HG02870 (cell line): ENCODE results near the gene OR4D6.
"Not testable (repeated sequence)": the region's sequence is repeated elsewhere in the genome, so short reads cannot be mapped to it uniquely, and the experiment has no call there.

Experiments
- ATAC-seq: cut with Tn5 transposase; IDR thresholded peaks from one replicate; pipeline ENCODE4 v1.9.1; 2021; ENCODE audit warnings: mild to moderate bottlenecking, moderate library complexity; ENCODE audit not compliant: unreplicated experiment

OR4D6 gene

DNA sequence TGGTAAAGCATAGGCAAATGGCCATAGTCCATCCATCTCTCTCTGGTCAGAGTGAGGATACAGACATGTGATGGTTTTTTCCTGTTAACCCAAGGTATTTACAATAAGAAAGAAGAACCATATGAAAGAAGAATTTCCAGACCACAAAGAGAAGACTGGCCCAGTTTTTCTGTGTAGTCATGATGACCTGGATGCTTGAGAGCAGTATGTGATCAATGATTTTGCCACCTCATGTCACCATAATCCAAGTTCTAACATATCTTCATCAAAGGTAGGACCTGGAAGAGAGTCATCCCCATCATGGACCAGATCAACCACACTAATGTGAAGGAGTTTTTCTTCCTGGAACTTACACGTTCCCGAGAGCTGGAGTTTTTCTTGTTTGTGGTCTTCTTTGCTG lies at the start of gene OR4D6:
TSS of gene OR4D6 (plus strand) at position 301 of the 400 bp plus-strand sequence. CDS start at position 301, 0 bp downstream.
- ATAC-seq: no peak

DNA sequence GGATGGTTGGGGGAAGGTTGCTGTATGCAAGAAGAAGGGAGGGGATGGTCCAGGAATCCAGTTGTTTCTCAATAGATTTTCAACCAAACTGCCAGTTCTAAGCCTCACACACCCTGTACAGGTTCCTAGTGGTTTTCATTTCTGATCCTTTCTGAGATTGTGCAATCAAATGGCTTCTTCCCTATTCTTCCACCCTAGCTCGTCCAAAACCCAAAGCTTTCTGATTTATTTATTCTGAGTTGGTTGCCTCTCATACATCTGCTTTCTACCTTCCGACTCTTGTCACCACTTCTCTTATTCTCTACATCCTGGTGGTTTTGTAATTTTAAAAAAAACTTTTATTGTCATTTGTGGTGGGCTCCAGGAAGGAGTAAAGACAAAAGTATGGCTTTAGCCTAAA lies 43.1 kb upstream of the OR4D6 start:
- no peak for ATAC-seq

DNA sequence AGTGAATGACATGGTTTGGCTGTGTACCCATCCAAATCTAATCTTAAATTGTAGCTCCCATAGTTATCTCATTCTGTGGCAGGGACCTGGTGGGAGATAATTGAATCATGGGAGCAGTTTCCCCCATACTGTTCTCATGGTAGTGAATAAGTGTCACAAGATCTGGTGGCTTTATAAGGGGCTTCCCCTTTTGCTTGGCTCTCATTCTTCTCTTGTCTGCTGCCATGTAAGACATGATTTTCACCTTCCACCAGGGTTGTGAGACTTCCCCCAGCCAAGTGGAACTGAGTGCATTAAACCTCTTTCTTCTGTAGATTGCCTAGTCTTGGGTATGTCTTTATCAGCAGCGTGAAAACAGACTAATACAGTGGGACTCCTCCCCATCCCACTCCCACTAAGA lies 41.6 kb upstream of the OR4D6 start:
- ATAC-seq: no peak

DNA sequence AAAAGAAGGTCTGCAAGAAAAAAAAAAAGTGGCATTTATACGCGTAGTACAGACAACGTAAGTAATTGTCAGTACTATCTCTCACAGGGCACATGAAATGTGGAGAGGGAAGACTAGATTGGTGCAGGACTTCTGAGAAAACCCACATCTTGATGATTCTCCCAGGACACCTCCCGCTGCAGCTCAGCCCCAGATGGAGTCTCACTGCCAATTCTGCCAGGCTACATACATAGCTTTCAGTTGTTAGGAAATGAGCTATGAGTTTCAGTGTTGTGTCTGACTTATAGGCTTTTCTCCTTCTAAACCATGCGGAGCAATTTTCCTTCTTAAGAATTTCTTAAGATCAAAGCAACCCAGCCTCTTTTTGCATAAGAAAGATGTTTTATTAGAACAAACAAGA lies 40.1 kb upstream of the OR4D6 start:
- no peak for ATAC-seq

DNA sequence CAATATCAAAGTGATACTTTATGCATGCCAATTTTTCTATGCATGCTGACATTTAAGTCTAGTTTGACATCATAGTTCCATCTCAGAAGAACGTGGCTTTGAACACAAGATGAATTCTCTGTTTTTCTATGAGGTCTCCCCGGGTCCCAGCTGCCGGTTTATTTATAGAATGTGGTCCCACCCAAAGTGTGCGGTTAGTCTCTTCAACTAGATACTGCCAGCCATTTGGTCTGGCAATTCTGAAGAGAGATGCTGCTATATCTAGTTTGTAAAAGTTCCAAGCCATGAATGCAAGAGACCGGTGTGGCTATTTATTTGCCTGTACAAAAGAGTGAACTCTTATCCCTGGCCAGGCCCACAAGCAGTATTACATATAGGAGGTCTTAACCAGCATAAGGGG lies 39.7 kb upstream of the OR4D6 start:
- no peak for ATAC-seq

DNA sequence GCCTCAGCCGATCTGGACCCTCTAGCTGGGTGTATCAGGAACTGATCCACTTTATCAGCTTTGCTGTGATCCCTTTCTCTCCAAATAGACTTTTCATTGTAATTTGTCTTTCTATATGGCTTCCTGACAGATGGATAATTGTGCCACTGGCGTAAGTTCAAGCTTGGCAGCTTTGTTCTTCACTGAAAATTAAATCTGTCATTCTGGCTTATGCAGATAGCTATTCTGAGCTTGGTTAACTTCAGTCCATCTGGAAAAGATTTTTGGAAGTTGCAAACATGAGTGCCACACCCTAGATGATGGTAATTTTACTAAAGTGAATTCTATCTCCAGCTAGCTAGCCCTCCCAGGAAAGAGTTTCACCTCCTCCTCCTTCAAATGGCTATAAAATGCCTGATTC lies 38.6 kb upstream of the OR4D6 start:
- ATAC-seq: no peak

DNA sequence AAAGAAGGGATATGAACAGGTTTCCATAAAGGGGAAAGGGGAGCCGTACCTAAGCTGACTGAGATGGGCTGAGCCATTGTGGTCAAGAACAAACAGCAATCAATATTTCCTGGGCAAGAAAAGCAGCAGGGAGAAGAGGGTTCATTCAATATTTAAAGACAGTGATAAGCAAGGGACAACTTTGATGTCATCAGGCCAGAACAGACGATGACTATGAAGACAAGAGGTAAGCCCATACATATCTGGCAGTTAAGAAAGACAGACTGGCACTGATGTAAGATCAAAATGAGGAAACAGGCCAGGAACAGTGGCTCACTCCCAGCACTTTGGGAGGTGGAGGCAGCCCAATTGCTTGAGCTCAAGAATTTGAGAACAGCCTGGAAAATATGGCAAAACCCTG lies 32.9 kb upstream of the OR4D6 start:
- ATAC-seq: no peak

DNA sequence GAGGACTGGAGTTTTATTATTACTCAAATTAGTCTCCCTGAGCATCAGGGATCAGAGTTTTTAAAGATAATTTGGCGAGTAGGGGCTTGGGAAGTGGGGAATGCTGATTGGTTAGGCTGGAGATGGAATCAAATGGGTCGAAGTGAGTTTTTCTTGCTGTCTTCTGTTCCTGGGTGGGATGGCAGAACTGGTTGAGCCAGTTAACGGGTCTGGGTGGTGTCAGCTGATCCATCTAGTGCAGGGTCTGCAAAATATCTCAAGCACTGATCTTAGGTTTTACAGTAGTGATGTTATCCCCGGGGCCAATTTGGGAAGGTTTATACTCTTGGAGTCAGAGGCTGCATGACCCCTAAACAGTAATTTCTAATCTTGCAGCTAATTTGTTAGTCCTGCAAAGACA lies 31.6 kb upstream of the OR4D6 start:
- ATAC-seq: no peak

DNA sequence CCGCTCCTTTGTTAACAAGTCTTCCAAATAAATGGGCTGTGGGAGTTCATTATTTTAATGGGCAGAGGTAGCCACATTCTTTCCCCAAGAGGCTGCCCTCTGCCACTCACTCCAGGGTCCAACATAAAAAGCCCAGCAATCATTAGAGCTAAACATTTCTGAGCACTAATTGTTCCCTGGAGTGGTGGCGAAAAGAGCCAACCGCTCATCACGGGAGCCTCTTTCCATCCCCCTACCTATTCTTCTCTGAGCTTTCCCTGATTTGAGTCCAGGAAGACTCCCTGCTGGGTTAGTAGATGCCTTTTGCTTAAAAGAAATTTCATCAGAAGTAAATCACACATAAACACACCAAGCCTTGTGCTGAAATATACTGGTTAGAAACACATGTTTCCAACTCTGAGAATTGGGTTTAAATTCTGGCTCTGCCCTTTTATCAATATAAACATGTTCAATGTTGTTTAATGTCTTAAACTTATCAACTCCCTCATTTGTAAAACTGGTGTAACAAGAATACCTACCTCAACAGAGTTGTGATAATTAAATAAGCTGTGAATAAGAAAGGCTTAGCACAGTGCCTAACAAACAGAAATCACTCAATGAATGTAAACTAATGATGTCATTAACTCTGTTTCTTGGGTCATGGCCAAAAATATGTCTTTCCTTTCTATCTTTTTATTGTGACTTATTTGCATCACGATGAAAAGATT lies 30.2 kb upstream of the OR4D6 start, which contains the start of gene OR5A2:
TSS of gene OR5A2 (minus strand) at position 53 of the 707 bp plus-strand sequence. CDS start 3,460 bp downstream, outside the sequence.
- ATAC-seq: no peak

DNA sequence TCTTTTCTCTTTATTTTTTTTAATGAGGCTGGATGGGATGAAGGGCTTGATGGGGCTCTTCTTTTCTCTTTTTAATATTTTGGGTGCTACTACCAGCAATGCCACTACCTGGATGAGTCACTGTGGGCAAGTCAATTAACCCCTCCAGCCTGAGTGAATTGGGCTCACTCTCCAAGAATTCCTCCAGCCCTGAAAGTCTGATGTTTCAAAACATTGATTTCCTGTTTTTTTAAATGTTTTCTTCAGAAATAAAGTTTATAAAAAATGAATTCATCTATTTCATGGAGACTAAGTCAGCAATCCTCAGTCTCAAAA lies 29.7 kb upstream of the OR4D6 start:
- no peak for ATAC-seq

DNA sequence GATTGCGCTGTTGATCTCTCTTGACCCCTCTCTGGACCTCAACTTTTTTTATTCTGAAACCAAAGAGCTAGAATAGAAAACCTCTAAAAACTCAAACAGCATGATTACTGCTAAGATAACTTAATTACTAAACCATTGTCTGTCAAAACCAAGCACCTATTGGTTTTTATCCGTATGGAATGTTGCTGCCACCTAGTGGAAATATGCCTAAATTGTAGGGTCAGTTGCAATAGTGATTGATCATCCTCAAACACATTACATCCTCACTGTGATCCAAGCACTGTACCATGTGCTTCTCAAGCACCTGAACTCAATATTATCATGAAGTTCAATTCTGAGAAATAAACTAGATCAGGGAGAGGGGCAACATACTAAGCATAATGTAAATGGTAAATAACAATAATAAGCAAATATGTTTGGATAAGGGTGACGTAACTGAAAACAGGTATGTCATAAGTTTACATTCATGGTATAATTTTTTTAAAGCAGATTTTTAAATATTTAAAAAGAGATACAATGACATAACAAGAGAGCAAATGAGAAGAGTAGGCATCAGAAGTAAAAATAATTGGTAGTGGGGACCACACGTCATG lies 26.7 kb upstream of the OR4D6 start:
- peak; percentile 75 for ATAC-seq

DNA sequence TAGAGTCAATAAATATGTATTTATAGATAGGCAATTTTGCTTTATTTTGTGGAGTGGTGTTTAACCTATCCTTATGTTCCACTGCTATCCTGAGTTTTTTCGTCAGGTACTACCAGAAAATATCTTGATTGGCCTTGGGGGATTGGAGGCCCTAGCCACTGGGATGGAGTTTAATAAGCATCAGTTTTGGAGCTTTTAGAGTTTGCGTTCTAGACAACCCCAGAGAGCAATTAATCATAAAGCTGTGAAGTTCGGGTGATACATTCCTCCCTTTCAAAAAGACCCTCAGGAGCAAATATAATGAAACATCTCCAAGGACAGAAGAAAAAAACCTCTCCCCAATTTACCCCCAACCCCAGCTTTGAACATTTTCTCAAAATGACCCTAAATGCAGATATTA lies 20.6 kb upstream of the OR4D6 start, which contains the start of gene OR5A1:
TSS of gene OR5A1 (plus strand) at position 301 of the 400 bp plus-strand sequence. CDS start 6,700 bp downstream, outside the sequence.
- ATAC-seq: no peak

DNA sequence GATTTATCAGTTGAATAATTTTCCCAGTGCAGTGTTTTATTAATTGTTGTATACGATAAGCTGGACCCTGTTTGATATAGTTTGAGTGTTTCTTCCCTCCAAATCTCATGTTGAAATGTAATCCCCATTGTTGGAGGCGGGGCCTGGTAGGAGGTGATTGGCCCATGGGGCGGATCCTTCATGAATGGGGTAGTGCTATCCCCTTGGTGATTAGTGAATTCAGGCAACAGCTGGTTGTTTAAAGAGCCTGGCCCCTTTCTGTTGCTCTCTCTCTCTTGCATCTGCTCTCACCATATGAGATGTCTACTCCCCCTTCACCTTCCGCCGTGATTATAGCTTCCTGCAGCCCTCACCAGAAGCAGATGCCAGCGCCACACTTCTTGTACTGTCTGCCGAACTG lies 19.0 kb upstream of the OR4D6 start:
- ATAC-seq: no peak

DNA sequence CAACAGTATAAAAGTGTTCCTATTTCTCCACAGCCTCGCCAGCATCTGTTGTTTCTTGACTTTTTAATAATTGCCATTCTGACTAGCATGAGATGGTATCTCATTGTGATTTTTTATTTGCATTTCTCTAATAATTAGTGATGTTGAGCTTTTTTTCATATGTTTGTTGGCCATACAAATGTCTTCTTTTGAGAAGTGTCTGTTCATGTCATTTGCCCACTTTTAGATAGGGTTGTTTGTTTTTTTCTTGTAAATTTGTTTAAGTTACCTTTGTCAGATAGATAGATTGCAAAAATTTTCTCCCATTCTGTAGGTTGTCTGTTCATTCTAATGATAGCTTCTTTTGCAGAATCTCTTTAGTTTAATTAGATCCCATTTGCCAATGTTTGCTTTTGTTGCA lies 11.1 kb upstream of the OR4D6 start:
- ATAC-seq: not testable (repeated sequence)

DNA sequence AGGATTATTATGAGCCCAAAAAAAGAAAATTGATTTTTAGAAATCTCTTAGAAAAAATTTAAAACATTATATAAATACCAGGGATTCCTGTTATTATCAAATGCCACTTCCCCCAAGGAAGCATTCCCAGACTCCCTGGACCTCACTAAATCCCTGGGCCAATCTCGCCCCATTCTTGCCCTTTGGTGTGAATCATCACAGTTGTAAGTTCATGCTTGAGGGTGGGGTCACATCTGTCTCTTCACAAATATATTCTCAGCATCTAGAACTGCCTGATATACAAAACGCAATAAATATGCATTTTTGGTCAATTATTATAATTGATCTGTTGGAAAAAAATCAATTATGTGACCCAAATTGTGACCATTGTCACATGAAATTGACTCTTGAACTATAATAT lies 8.3 kb upstream of the OR4D6 start:
- no peak for ATAC-seq

DNA sequence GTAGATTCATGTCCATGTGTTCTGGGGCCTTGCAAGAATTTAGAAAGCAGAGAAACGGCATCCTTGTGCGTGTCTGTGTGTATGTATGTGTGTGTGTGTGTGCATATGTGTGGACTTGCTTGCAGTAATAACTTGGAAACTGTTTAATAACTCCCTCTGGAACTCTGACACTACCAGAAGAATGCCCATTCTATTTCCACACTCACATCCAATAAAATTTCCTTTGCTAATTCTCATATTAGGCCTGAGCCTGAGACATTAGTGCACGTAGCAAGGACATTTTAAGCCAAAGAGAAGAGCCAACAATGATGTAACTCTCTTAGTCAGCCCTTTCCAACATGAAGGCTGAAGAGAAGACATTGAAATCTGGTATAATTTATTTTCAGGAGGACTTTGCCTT lies 3.2 kb downstream of the OR4D6 start:
- ATAC-seq: no peak

DNA sequence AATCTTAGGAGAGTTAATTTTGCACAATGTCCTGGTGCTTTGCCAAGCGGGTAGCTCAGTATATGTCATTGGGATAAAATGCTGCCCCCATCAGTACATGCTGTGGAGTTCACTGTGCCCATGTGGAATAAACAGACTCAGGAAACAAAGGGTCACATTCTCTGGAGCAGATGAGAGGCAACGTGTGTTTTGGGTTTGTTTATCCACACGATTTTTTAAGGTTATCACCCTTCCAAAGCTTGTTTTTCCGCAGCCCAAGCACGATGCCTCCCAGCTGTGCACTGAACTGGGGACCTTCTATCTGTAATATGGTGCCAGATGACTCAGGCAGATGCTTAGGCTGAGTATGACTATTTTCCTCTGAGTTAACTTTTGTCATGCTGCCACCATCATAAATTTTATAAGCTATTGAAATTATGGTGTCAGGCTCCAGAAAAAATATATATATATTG lies 6.5 kb downstream of the OR4D6 start:
- no peak for ATAC-seq

DNA sequence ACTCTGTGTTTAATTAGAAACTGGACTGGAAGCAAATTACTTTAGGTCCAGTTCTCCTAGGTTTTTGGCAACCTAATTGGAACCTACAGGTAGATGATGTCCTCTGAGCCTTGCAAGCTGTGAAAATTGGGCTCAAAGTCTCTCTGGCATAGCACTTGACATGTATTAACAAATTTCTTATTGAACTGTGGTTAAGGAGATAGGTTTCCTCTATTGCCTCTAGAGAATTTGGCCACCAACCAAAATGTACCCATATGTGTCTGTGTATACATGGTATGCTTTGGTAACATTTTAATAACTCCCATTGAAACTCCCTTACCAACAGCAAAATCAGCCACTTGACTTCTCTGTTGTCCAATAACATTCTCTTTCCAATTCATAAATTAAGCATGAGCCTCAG lies 16.3 kb downstream of the OR4D6 start, which contains the start of gene OR4D10:
TSS of gene OR4D10 (plus strand) at position 301 of the 400 bp plus-strand sequence. CDS start 4,115 bp downstream, outside the sequence.
- ATAC-seq: no peak

DNA sequence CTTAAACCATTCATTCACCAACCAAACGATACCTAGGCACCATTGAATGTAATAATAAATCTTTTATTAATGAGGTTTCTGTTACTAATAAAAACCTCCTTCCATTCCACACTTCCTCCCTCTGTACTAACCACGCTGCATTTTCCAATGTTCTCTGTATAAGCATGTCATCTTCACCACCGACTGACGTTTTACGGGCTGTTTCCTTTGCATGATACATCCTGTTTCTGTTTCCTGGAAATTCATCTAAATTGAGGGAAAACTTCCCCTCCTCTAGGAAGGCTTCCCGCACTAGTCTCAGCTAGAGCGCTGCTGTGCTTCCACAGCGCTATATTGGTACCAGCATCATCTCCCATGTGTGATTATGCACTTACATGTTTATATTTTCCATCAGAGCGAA lies 18.4 kb downstream of the OR4D6 start:
- no peak for ATAC-seq

DNA sequence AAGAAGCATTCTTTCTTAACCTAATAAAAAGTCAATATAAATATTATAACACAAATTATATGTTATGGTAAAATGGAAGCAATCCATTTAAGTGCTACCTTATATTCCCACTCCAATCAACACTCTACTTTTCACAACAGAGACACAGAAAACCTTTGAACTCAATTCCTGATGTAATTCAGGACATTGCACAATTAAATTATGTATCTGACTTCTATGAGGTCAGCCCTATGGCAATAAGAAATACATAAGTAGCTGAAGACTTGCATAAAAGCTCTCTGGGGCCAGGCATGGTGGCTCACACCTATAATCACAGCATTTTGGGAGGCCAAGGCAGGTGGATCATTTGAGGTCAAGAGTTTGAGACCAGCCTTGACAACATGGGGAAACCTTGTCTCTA lies 23.1 kb downstream of the OR4D6 start:
- no peak for ATAC-seq

DNA sequence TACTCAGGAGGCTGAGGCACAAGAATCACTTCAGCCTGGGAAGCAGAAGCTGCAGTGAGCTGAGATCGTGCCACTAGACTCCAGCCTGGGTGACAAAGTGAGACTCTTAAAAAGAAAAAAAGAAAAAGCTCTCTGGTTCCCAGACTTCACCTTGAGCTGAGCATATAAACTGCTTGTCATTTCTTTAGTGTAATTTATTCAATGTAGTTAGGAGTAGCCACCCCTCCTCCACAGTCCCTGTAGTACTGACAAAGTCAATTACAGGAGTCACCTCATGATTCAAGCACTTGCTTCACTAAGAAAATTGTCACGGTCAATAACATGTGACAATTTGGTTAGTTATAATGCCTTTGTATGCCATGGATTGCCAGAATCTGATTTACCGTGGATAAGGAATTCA lies 23.6 kb downstream of the OR4D6 start:
- no peak for ATAC-seq

DNA sequence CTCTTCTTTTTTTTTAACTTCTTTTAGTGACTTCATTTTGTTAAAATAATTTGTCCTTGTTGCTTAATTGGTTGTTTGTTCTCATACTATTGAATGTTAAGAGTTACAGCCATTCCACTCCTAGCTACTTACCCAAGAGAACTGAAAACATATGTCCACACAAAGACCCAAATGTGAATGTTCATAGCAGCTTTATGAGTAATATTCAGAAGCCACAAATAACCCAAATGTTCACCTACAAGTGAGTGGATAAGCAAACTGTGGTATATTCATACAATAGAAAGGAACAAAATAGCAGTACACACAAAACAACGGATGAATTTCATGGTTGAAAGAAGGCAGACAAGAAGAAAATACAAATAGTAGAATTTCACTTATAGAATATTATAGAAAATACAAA lies 45.2 kb downstream of the OR4D6 start:
- peak; percentile 95 for ATAC-seq

DNA sequence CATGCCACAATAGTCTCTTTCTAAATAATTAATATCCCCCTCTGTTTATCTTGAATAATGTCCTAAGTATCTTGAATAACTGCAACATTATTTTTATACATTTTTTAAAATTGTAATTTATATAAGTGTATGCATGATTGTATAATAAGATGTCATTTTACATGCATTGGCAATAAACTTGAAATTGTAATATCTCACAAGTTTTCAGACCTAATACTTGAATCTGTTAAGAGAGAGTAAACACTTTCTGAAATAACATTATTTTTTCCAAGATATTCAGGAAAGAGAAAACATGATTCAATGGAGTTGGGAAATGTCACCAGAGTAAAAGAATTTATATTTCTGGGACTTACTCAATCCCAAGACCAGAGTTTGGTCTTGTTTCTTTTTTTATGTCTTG lies 46.5 kb downstream of the OR4D6 start, which contains the start of gene OR4D11:
TSS of gene OR4D11 (plus strand) at position 301 of the 400 bp plus-strand sequence. CDS start at position 301, 0 bp downstream.
- no peak for ATAC-seq
